SJCRH30 (cell line): ENCODE results near the gene NPAS2. TPM values are rescaled to one million over a fixed set of nuclear protein-coding genes. Genes with fewer than 3 reads are reported as not detected.

Experiments used
- DNase-seq, 2 experiments: peaks; one replicate each; pipeline ENCODE4 v3.0.0-alpha.2; 2015 to 2020
- H3K27ac ChIP-seq: fragments of 250-450 bp; sonication (Bioruptor Pico); 2 replicates; pipeline ENCODE4 v1.5.1; 2020; ENCODE audit warnings: mild to moderate bottlenecking, moderate library complexity
- H3K27me3 ChIP-seq: fragments of 250-450 bp; sonication (Bioruptor Pico); 2 replicates; pipeline ENCODE4 v1.5.1; 2020; ENCODE audit warnings: mild to moderate bottlenecking, moderate library complexity
- H3K36me3 ChIP-seq: fragments of 250-450 bp; sonication (Bioruptor Pico); 2 replicates; pipeline ENCODE4 v1.5.1; 2020; ENCODE audit warnings: mild to moderate bottlenecking, moderate library complexity
- H3K4me1 ChIP-seq: fragments of 250-450 bp; sonication (Bioruptor Pico); 2 replicates; pipeline ENCODE4 v1.5.1; 2020; ENCODE audit warnings: mild to moderate bottlenecking, moderate library complexity
- H3K4me3 ChIP-seq: fragments of 250-450 bp; sonication (Bioruptor Pico); 2 replicates; pipeline ENCODE4 v1.5.1; 2020; ENCODE audit warnings: mild to moderate bottlenecking, moderate library complexity
- H3K9me3 ChIP-seq: fragments of 250-450 bp; sonication (Bioruptor Pico); replicated peaks from 2 replicates; pipeline ENCODE4 v1.5.1; 2020; ENCODE audit warnings: mild to moderate bottlenecking, moderate library complexity
- total RNA-seq: library from RNA; depleted of rRNA; stranded (reverse); fragments of >200 nt; shearing (Covaris generic); gene quantifications from 2 replicates; pipeline ENCODE4 v1.2.3, GENCODE V29; 2014; rRNA removed

The NPAS2 gene
- total RNA-seq, 1 experiment from 2014 or later, result 0.02 TPM

GRCh38 chr2:101037161-101037755 is 217.3 kb downstream of the NPAS2 start:
- H3K36me3 ChIP-seq, result no peaks in the 10 kb centered on the region
- no peaks in the 10 kb centered on the region for H3K4me1 ChIP-seq
- H3K27ac ChIP-seq, result no peak overlapping the region
- H3K27me3 ChIP-seq, result no peaks in the 10 kb centered on the region
- no peaks in the 10 kb centered on the region for H3K9me3 ChIP-seq
- no peak overlapping the region for H3K4me3 ChIP-seq
- no peak for DNase-seq

GRCh38 chr2:101038455-101039255 is 218.7 kb downstream of the NPAS2 start:
- peak; percentile 25 to 49 for DNase-seq
- no peaks in the 10 kb centered on the region for H3K27me3 ChIP-seq
- no peaks in the 10 kb centered on the region for H3K9me3 ChIP-seq

DNA sequence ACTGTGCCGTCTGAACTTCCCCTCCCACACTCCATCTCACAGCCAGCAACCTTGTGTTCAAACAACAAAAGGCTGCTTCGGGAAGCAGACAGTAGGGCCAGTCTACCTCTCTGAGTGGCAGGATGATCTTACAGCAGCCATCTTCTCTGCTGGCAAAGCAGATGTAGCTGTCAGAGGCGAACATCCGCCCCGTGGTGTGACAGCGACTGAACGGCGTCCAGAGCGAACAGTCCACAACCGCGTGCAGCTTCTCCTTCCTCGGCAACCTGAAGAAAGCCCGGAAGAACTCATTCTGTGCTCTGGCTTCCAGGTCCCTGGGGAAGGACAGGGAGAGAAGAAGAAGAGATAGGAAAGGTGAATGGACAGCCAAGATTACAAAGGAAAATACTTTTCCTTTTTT is 220.1 kb downstream of the NPAS2 start:
- Histone ChIP-seq H3K9me3 (no peaks in the 10 kb centered on the region), H3K27ac (no peak overlapping the region), H3K4me1 (no peaks in the 10 kb centered on the region), H3K36me3 (no peaks in the 10 kb centered on the region), H3K27me3 (no peaks in the 10 kb centered on the region), H3K4me3 (no peak overlapping the region)
- no peak for DNase-seq

More at GRCh38 chr2:101038455-101039255, 218.7 kb downstream of the NPAS2 start:
- Histone ChIP-seq H3K36me3 (no peaks in the 10 kb centered on the region), H3K4me3 (no peak overlapping the region), H3K4me1 (no peaks in the 10 kb centered on the region), H3K27ac (no peak overlapping the region)

DNA sequence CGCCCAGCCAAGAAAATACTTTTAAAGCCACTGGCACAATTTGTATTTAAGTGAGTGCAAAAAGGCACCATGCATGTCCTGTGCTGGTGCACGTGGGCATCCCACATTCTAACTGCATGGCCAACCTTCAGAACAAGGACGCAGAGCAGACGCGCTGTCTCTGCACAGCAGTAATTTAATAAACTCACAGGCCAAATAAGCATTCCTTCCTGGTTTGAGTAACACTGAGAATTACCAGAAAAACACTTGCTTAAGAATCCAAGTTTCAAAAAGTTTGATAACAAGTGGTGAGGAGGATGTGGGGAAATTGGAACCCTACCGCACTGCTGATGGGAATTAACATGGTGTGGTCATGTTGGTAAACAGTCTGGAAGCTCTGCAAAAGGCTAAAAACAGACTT is 220.8 kb downstream of the NPAS2 start:
- H3K4me3 ChIP-seq, result no peak overlapping the region
- no peaks in the 10 kb centered on the region for H3K36me3 ChIP-seq
- H3K27ac ChIP-seq, result no peak overlapping the region
- no peaks in the 10 kb centered on the region for H3K9me3 ChIP-seq
- DNase-seq, result no peak
- no peaks in the 10 kb centered on the region for H3K27me3 ChIP-seq
- no peaks in the 10 kb centered on the region for H3K4me1 ChIP-seq

GRCh38 chr2:101041413-101041812 is 221.5 kb downstream of the NPAS2 start:
- H3K9me3 ChIP-seq, result no peaks in the 10 kb centered on the region
- DNase-seq, result no peak
- no peak overlapping the region for H3K4me3 ChIP-seq
- no peaks in the 10 kb centered on the region for H3K4me1 ChIP-seq
- H3K27me3 ChIP-seq, result no peaks in the 10 kb centered on the region
- no peaks in the 10 kb centered on the region for H3K36me3 ChIP-seq
- no peak overlapping the region for H3K27ac ChIP-seq

DNA sequence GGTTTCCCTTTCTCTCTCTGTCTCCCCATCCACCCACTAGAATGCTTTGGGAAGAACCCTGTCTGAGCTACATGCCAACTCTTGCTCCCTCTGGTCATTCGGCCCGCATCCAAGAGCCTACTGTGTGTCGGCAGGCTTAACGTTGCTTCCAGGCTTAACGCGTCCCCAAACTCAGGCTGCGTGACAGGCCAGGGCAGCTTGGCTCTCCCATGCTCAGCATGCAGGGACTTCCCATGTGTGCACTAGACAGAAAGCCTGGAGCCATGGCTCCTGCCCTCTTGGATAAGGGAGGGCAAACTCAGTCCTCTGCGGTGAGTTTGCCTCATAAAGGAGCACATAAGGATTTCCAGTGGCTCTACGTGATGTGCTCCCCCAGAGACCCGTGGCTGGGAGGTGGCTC is 225.4 kb downstream of the NPAS2 start:
- no peaks in the 10 kb centered on the region for H3K4me1 ChIP-seq
- H3K4me3 ChIP-seq, result no peak overlapping the region
- no peaks in the 10 kb centered on the region; the same call in 1 of the 2 replicates for H3K36me3 ChIP-seq
- DNase-seq, result no peak
- no peak overlapping the region for H3K27ac ChIP-seq
- H3K27me3 ChIP-seq, result no peaks in the 10 kb centered on the region
- H3K9me3 ChIP-seq, result no peaks in the 10 kb centered on the region

Other genes with a start within 250 kb of the NPAS2 start
- gene RPL31, start 182.2 kb downstream of the NPAS2 start, total RNA-seq, result 2,488 and 2,572 TPM in 2 replicates